A673 (cell line): ENCODE data around the gene HMCES. TPM values are rescaled to one million over a fixed set of nuclear protein-coding genes. Genes with fewer than 3 reads are reported as not detected.
A peak's percentile ranks its signal among the peaks of the same experiment; 100 is the strongest.

ENCODE experiments used
- BruUV-seq: library from RNA; stranded (reverse); fragments of 400-500 nt; replicated peaks from 2 replicates; lab custom pipeline; 2021; lab: Mats Ljungman, UMichigan
- CTCF ChIA-PET: fragments of 300-600 bp; sonication (Branson Sonifier 250); formaldehyde crosslinking; loops from one replicate; lab custom pipeline; 2022; ENCODE audit warnings: antibody characterized with exemption; lab: Charles Lee
- POLR2A ChIA-PET: fragments of 300-600 bp; sonication (Branson Sonifier 250); formaldehyde crosslinking; loops from one replicate; lab custom pipeline; 2022; ENCODE audit warnings: antibody characterized with exemption; ENCODE audit not compliant: low non-redundant PET; lab: Charles Lee
- DNase-seq: peaks from one replicate; pipeline ENCODE4 v3.0.0-alpha.2; 2015; ENCODE audit warnings: low spot score
- H3K27ac ChIP-seq: fragments of 200-600 bp; sonication (generic); 2 replicates; pipeline ENCODE4 v1.5.1; 2016; ENCODE audit warnings: mixed run types, low read depth, mild to moderate bottlenecking, mixed read lengths, antibody characterized with exemption, low read length; ENCODE audit not compliant: poor library complexity, severe bottlenecking
- H3K27me3 ChIP-seq: fragments of 200-600 bp; sonication (generic); replicated peaks from 2 replicates; pipeline ENCODE4 v1.6.1; 2017; ENCODE audit warnings: mixed run types, low read depth, mild to moderate bottlenecking, mixed read lengths, antibody characterized with exemption, low read length; ENCODE audit not compliant: insufficient read depth, poor library complexity
- H3K36me3 ChIP-seq: fragments of 200-600 bp; sonication (generic); 2 replicates; pipeline ENCODE4 v1.6.1; 2016; ENCODE audit warnings: mixed run types, mild to moderate bottlenecking, mixed read lengths, antibody characterized with exemption, low read length; ENCODE audit not compliant: insufficient read depth, poor library complexity, severe bottlenecking
- H3K4me1 ChIP-seq: fragments of 200-600 bp; sonication (generic); 2 replicates; pipeline ENCODE4 v1.6.1; 2017; ENCODE audit warnings: mixed run types, mild to moderate bottlenecking, mixed read lengths, antibody characterized with exemption, low read length; ENCODE audit not compliant: insufficient read depth, poor library complexity, severe bottlenecking
- H3K4me3 ChIP-seq: fragments of 200-600 bp; sonication (generic); 2 replicates; pipeline ENCODE4 v1.5.1; 2016; ENCODE audit warnings: low read depth, mixed run types, mild to moderate bottlenecking, mixed read lengths, low read length; ENCODE audit not compliant: poor library complexity, severe bottlenecking
- H3K9me3 ChIP-seq: fragments of 200-600 bp; sonication (generic); 2 replicates; pipeline ENCODE4 v1.6.1; 2016; ENCODE audit warnings: mixed run types, low read depth, mild to moderate bottlenecking, mixed read lengths, antibody characterized with exemption, low read length; ENCODE audit not compliant: poor library complexity, severe bottlenecking
- CTCF ChIP-seq: fragments of 300-800, 200-600 bp; sonication (generic); conservative IDR thresholded peaks from 2 replicates; pipeline ENCODE4 v1.5.1; 2017; ENCODE audit warnings: low read depth, mild to moderate bottlenecking, antibody characterized with exemption, low read length, moderate library complexity, mixed read lengths
- EZH2 ChIP-seq: fragments of 200-600 bp; sonication (generic); IDR thresholded peaks from 2 replicates; pipeline ENCODE4 v1.6.1; 2017; ENCODE audit warnings: borderline replicate concordance, low read depth, mild to moderate bottlenecking, mixed read lengths, antibody characterized with exemption, low read length; ENCODE audit not compliant: poor library complexity, severe bottlenecking
- intact Hi-C: fragments of 100-400 bp; cut with micrococcal nuclease; formaldehyde crosslinking; loops from one replicate; pipeline ENCODE4 v1.10.0; 2022; ENCODE audit not compliant: unreplicated experiment
- total RNA-seq: library from RNA; stranded (reverse); gene quantifications from 2 replicates; pipeline ENCODE4 v1.2.3, GENCODE V29; 2021

Gene HMCES
- total RNA-seq, 1 experiment from 2014 or later = 52.2 TPM

GRCh38 chr3:129349791-129350190 is 71.1 kb downstream of the HMCES start:
- ChIA-PET CTCF (interaction anchor here (0.6 kb wide), 1 partner anchor 243 kb away, joined by 6 read pairs; no protein-coding TSS in a partner anchor), POLR2A (no interaction called here)
- Histone ChIP-seq H3K27me3 (peaks cover 5% of the 10 kb centered on the region), H3K9me3 (no peaks in the 10 kb centered on the region), H3K4me3 (no peak overlapping the region), H3K36me3 (no peaks in the 10 kb centered on the region), H3K4me1 (no peaks in the 10 kb centered on the region), H3K27ac (no peak overlapping the region)
- no TSS peak for BruUV-seq
- TF ChIP-seq CTCF = no peak
- TF ChIP-seq EZH2 = no peak
- DNase-seq = no peak
- intact Hi-C loops = no loop called here

- intact Hi-C loops = no loop called here
- Histone ChIP-seq H3K4me3 (no peak overlapping the region), H3K27me3 (no peaks in the 10 kb centered on the region), H3K4me1 (no peaks in the 10 kb centered on the region), H3K27ac (no peak overlapping the region), H3K36me3 (no peaks in the 10 kb centered on the region), H3K9me3 (no peaks in the 10 kb centered on the region)
- no peak for DNase-seq
- peak; percentile 29 for TF ChIP-seq CTCF
- TF ChIP-seq EZH2 = no peak
- POLR2A ChIA-PET = no interaction called here
- no TSS peak for BruUV-seq
- CTCF ChIA-PET = no interaction called here
Measured at GRCh38 chr3:129352045-129352444, 73.4 kb downstream of the HMCES start.

GRCh38 chr3:129352650-129353588 is 74.2 kb downstream of the HMCES start:
- intact Hi-C loops = no loop called here
- H3K4me3 ChIP-seq = no peak overlapping the region
- no peak overlapping the region for H3K27ac ChIP-seq
- no peaks in the 10 kb centered on the region for H3K4me1 ChIP-seq
- TF ChIP-seq EZH2 (no peak), CTCF (no peak)
- BruUV-seq = no TSS peak
- ChIA-PET CTCF (no interaction called here), POLR2A (no interaction called here)
- H3K27me3 ChIP-seq = no peaks in the 10 kb centered on the region
- no peak for DNase-seq
- no peaks in the 10 kb centered on the region for H3K9me3 ChIP-seq
- H3K36me3 ChIP-seq = no peaks in the 10 kb centered on the region
